Testis (tissue), 3 donors: ENCODE results near the gene C3orf20. TPM values are rescaled to one million over a fixed set of nuclear protein-coding genes. Genes with fewer than 3 reads are reported as not detected.

ENCODE experiments used
- DNase-seq: peaks from one replicate; pipeline ENCODE4 v3.0.0-alpha.2; 2019
- H3K27ac ChIP-seq, 2 donors: fragments of 200-600 bp; sonication (generic); one replicate each; pipeline ENCODE4 v1.5.1; 2019
- H3K27me3 ChIP-seq: fragments of 200-600 bp; sonication (generic); one replicate; pipeline ENCODE4 v1.5.1; 2019
- H3K36me3 ChIP-seq: fragments of 200-600 bp; sonication (generic); one replicate; pipeline ENCODE4 v1.5.1; 2017; ENCODE audit warnings: low read depth; ENCODE audit errors: missing control alignments
- H3K4me1 ChIP-seq: fragments of 200-600 bp; sonication (generic); one replicate; pipeline ENCODE4 v1.5.1; 2019
- H3K4me3 ChIP-seq, 2 donors: fragments of 200-600 bp; sonication (generic); one replicate each; pipeline ENCODE4 v1.5.1; 2017 to 2019
- H3K9me3 ChIP-seq: fragments of 200-600 bp; sonication (generic); one replicate; pipeline ENCODE4 v1.5.1; 2017
- CTCF ChIP-seq, 3 experiments: fragments of 450-650 bp in 2 of 3; fragments of 200-600 bp in 1 of 3; sonication (generic) in 1 of 3; IDR thresholded peaks; one replicate each; pipeline ENCODE4 v1.5.1; 2016 to 2019; ENCODE audit warnings: antibody characterized with exemption in 3 of 3, mild to moderate bottlenecking in 2 of 3, moderate library complexity in 1 of 3
- POLR2A ChIP-seq: fragments of 450-650 bp; IDR thresholded peaks from one replicate; pipeline ENCODE4 v1.6.1; 2017; ENCODE audit warnings: antibody characterized with exemption, mild to moderate bottlenecking, moderate library complexity
- WGBS, 2 donors: methylation state at CpG; one replicate each; pipeline ENCODE4 v1.1.5; 2018; 5-methylcytosine and 5-hydroxymethylcytosine counted together
- intact Hi-C: fragments of 100-400 bp; cut with DNase I; formaldehyde crosslinking; loops from one replicate; pipeline ENCODE4 v1.15.1; 2023; ENCODE audit warnings: low total_unique reads
- polyA plus RNA-seq: library from polyadenylated mRNA; stranded (reverse); fragments of 350-450 nt; fragmentation: Illumina TruSeq; extraction: RNeasy Lipid Tissue Mini Kit (QIAGEN cat#74804); gene quantifications from one replicate; pipeline ENCODE4 v1.2.3, GENCODE V29; 2014; ENCODE audit warnings: low read depth, low replicate concordance; ENCODE audit not compliant: insufficient read depth
- total RNA-seq, 2 donors: library from RNA; depleted of rRNA; stranded (reverse); fragments of >200 nt; gene quantifications; one replicate each; pipeline ENCODE4 v1.2.3, GENCODE V29; 2016

The C3orf20 gene
- total and polyA plus RNA-seq, 3 donors from 2014 or later: 3.8 to 16.5 (median 11.0) TPM

- no peak overlapping the region for H3K27ac ChIP-seq
- H3K27me3 ChIP-seq: no peaks in the 10 kb centered on the region
- no peaks in the 10 kb centered on the region for H3K9me3 ChIP-seq
- no peaks in the 10 kb centered on the region for H3K4me1 ChIP-seq
- H3K4me3 ChIP-seq: no peak overlapping the region
- TF ChIP-seq CTCF (IDR thresholded peaks at IDR 0.05): no peak
- no peak for TF ChIP-seq POLR2A
- H3K36me3 ChIP-seq: no peaks in the 10 kb centered on the region
- 70 to 84% methylated on average over 6 to 8 of the region's 8 CpGs for WGBS, 2 donors
- intact Hi-C loops: no loop called here
- DNase-seq: no peak
Observed at GRCh38 chr3:14784087-14784681, 109.2 kb downstream of the C3orf20 start.

GRCh38 chr3:14785207-14786155, 110.5 kb downstream of the C3orf20 start:
- no peak overlapping the region for H3K4me3 ChIP-seq
- intact Hi-C loops: no loop called here
- no peak overlapping the region for H3K27ac ChIP-seq
- TF ChIP-seq CTCF (IDR thresholded peaks at IDR 0.05) (no peak), POLR2A (no peak)
- H3K9me3 ChIP-seq: no peaks in the 10 kb centered on the region
- H3K4me1 ChIP-seq: no peaks in the 10 kb centered on the region
- H3K27me3 ChIP-seq: no peaks in the 10 kb centered on the region
- DNase-seq: no peak
- no peaks in the 10 kb centered on the region for H3K36me3 ChIP-seq
- WGBS, 2 donors: 78% methylated on average over 19 to 20 of the region's 20 CpGs

- intact Hi-C loops: no loop called here
- no peak overlapping the region for H3K4me3 ChIP-seq
- no peak overlapping the region for H3K27ac ChIP-seq
- no peak for DNase-seq
- no peaks in the 10 kb centered on the region for H3K27me3 ChIP-seq
- no peak for TF ChIP-seq POLR2A
- TF ChIP-seq CTCF (IDR thresholded peaks at IDR 0.05): no peak
- no peaks in the 10 kb centered on the region for H3K4me1 ChIP-seq
- no peaks in the 10 kb centered on the region for H3K36me3 ChIP-seq
- no peaks in the 10 kb centered on the region for H3K9me3 ChIP-seq
- 95 to 96% methylated on average over 3 of the region's 3 CpGs for WGBS, 2 donors
Observed at GRCh38 chr3:14786369-14786768, 111.4 kb downstream of the C3orf20 start.

- Histone ChIP-seq H3K36me3 (no peaks in the 10 kb centered on the region), H3K4me1 (no peaks in the 10 kb centered on the region), H3K4me3 (no peak overlapping the region), H3K9me3 (no peaks in the 10 kb centered on the region), H3K27me3 (no peaks in the 10 kb centered on the region), H3K27ac (no peak overlapping the region)
- intact Hi-C loops: no loop called here
- 69 to 71% methylated on average over 7 of the region's 7 CpGs for WGBS, 2 donors
- no peak for TF ChIP-seq POLR2A
- no peak for TF ChIP-seq CTCF (IDR thresholded peaks at IDR 0.05)
- DNase-seq: no peak
Observed at GRCh38 chr3:14787630-14788029, 112.7 kb downstream of the C3orf20 start.
